KMS-11 (cell line): ENCODE results near the gene NPHP4.

Source experiments
- H2AFZ ChIP-seq: fragments of 200-600 bp; sonication (generic); 2 replicates; pipeline ENCODE4 v1.6.1; 2016; ENCODE audit warnings: antibody characterized with exemption, mixed run types, low read depth
- H3K27ac ChIP-seq: fragments of 200-600 bp; sonication (generic); 2 replicates; pipeline ENCODE4 v1.6.1; 2016; ENCODE audit warnings: mild to moderate bottlenecking, mixed run types
- H3K27me3 ChIP-seq: fragments of 200-600 bp; sonication (generic); 2 replicates; pipeline ENCODE4 v1.6.1; 2017; ENCODE audit warnings: mild to moderate bottlenecking, low read depth, mixed run types, moderate library complexity; ENCODE audit not compliant: insufficient read depth
- H3K36me3 ChIP-seq: fragments of 200-600 bp; sonication (generic); 2 replicates; pipeline ENCODE4 v1.6.1; 2017; ENCODE audit warnings: mild to moderate bottlenecking, mixed run types; ENCODE audit not compliant: insufficient read depth
- H3K4me1 ChIP-seq: fragments of 200-600 bp; sonication (generic); 2 replicates; pipeline ENCODE4 v1.6.1; 2016; ENCODE audit warnings: mild to moderate bottlenecking, low read depth, mixed run types; ENCODE audit not compliant: poor library complexity, severe bottlenecking
- H3K4me2 ChIP-seq: fragments of 200-600 bp; sonication (generic); 2 replicates; pipeline ENCODE4 v1.7.0; 2016; ENCODE audit warnings: mild to moderate bottlenecking, mixed run types
- H3K4me3 ChIP-seq: fragments of 200-600 bp; sonication (generic); IDR thresholded peaks from 2 replicates; pipeline ENCODE4 v1.6.1; 2017; ENCODE audit warnings: low read depth, low read length, mixed read lengths; ENCODE audit not compliant: insufficient read depth
- H3K79me2 ChIP-seq: fragments of 200-600 bp; sonication (generic); 2 replicates; pipeline ENCODE4 v1.6.1; 2016; ENCODE audit warnings: low read depth, mixed run types; ENCODE audit not compliant: insufficient read depth
- H3K9ac ChIP-seq: fragments of 200-600 bp; sonication (generic); 2 replicates; pipeline ENCODE4 v1.6.1; 2016; ENCODE audit warnings: mild to moderate bottlenecking, mixed run types
- H4K20me1 ChIP-seq: fragments of 200-600 bp; sonication (generic); 2 replicates; pipeline ENCODE4 v1.6.1; 2016; ENCODE audit warnings: mild to moderate bottlenecking, mixed run types; ENCODE audit not compliant: insufficient read depth
- TF ChIP-seq, protein P1 (sequence below): fragments of 200-600 bp; sonication (generic); conservative IDR thresholded peaks from 2 replicates; pipeline ENCODE4 v1.6.1; 2017; ENCODE audit warnings: low read depth, mild to moderate bottlenecking, antibody characterized with exemption, low read length, moderate library complexity, mixed read lengths

Gene NPHP4

DNA sequence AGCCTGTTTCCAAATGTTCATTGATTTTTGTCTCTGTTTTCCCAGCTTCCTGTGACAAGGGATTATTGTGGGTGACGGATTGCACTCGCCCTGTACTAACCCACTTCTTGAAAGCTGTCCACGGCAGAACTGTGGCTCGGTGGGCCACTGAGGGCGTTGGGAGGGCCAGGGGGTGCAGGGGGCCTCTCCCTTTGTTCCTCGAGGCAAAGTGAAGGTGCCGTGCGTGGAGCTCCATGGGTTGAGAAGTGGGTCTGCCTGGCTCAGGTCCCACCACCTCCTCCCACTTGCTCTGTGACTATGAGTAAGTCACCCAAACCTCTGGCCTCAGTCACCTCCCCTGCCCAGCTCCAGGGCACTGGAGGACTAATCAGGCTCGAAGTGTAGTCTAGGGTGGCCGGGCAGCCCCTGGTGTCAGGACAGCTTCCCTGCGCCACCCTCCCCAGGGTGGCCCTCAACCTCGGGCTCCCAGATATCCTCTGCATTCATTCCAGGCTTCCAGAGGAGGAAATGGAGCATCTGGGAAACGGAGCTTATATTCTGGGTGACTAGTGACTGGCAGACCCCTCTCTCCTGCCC lies 148.6 kb downstream of the NPHP4 start:
- Histone ChIP-seq H2AFZ (no peak overlapping the region), H3K4me1 (no peaks in the 10 kb centered on the region), H3K4me3 (no peak overlapping the region), H3K9ac (no peak overlapping the region), H3K36me3 (no peaks in the 10 kb centered on the region), H3K4me2 (no peak overlapping the region), H4K20me1 (no peaks in the 10 kb centered on the region), H3K79me2 (no peaks in the 10 kb centered on the region), H3K27me3 (peaks cover 71% of the 10 kb centered on the region), H3K27ac (no peak overlapping the region)
- TF ChIP-seq, protein P1, sequence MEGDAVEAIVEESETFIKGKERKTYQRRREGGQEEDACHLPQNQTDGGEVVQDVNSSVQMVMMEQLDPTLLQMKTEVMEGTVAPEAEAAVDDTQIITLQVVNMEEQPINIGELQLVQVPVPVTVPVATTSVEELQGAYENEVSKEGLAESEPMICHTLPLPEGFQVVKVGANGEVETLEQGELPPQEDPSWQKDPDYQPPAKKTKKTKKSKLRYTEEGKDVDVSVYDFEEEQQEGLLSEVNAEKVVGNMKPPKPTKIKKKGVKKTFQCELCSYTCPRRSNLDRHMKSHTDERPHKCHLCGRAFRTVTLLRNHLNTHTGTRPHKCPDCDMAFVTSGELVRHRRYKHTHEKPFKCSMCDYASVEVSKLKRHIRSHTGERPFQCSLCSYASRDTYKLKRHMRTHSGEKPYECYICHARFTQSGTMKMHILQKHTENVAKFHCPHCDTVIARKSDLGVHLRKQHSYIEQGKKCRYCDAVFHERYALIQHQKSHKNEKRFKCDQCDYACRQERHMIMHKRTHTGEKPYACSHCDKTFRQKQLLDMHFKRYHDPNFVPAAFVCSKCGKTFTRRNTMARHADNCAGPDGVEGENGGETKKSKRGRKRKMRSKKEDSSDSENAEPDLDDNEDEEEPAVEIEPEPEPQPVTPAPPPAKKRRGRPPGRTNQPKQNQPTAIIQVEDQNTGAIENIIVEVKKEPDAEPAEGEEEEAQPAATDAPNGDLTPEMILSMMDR: no peak

DNA sequence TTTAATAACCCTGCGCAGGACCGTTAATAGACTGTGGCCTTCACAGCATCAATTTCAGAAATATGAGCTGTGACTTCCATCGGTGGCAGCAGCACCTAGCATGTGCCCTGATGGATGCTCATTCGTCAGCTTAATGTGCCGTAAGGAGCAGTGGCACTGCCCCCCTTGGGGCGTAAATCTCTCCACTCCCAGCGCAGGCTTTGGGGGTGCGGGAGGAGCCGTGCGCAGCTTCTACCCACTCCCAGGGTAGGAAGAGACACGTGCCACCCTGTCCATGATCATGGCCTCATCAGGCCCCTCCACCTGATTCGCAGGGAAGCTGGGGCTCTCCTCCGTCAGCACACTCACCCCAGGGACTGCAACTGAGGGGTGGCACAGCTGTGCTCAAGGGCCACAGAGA lies 149.5 kb downstream of the NPHP4 start:
- Histone ChIP-seq H3K4me2 (no peak overlapping the region), H3K27ac (no peak overlapping the region), H4K20me1 (no peaks in the 10 kb centered on the region), H3K4me3 (no peak overlapping the region), H3K27me3 (peaks cover 79% of the 10 kb centered on the region), H3K36me3 (no peaks in the 10 kb centered on the region), H3K9ac (no peak overlapping the region), H2AFZ (no peak overlapping the region), H3K79me2 (no peaks in the 10 kb centered on the region), H3K4me1 (no peaks in the 10 kb centered on the region)
- TF ChIP-seq, protein P1: no peak

DNA sequence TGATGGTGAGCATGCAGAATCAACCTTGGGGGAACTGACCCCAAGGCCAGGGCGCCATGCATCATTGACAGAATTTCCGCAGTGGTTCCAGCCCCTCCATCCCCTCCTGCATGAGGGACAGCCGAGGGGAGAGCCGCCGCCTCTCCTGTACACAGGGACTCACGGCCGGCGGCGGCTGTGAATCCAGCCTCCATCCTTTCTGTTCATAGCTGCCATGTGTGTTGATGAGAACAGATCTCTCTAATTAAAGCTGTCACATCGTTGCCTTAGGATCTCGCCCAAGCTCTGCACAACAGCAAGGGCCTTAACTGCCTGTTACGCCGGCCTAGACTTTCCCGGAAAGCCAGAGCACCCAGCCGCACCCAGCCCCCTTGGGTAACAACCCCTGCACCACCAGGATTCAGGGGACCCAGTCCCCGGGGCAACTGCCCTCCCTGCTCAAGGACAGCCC lies 151.6 kb downstream of the NPHP4 start:
- TF ChIP-seq, protein P1: no peak
- peaks cover 94% of the 10 kb centered on the region for H3K27me3 ChIP-seq

DNA sequence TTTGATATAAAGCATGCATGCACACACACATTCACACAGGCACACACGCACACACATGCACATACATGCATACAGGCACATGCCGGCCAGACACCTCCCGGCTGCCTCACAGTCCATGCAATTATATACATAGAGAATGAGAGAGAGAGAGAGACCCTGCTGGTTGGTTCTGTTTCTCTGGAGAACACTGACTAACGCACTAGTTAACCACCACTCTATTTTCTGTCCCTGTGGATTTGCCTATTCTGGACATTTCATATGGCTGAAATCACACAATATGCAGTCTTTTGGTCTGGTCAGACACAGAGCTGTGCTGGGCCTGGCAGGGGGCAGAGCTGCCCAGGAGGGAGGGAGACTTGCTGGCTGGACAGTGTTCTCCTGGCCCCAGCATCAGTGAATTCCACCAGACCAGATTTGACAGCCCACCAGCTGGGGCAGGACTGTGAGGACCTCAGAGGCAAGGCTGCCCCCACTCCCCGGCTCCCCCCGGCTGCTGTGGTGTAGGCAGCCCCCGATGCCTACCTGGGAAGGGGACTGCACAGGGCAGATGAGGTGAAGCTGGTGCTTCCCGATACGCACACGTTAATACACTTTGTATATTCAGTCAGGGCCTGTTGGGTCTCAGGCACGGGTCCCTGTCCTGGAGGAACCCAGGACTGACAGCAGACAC lies 152.2 kb downstream of the NPHP4 start:
- Histone ChIP-seq H3K9ac (no peak overlapping the region), H3K27me3 (peaks cover 95% of the 10 kb centered on the region), H2AFZ (no peak overlapping the region), H3K27ac (no peak overlapping the region), H3K79me2 (no peaks in the 10 kb centered on the region), H3K4me3 (no peak overlapping the region), H3K4me2 (no peak overlapping the region), H4K20me1 (no peaks in the 10 kb centered on the region), H3K36me3 (no peaks in the 10 kb centered on the region), H3K4me1 (no peaks in the 10 kb centered on the region)
- TF ChIP-seq, protein P1: no peak

More for the DNA sequence above, 151.6 kb downstream of the NPHP4 start:
- no peaks in the 10 kb centered on the region for H4K20me1 ChIP-seq
- no peak overlapping the region for H3K27ac ChIP-seq
- H2AFZ ChIP-seq: no peak overlapping the region
- no peak overlapping the region for H3K4me2 ChIP-seq
- H3K36me3 ChIP-seq: no peaks in the 10 kb centered on the region
- H3K79me2 ChIP-seq: no peaks in the 10 kb centered on the region
- H3K9ac ChIP-seq: no peak overlapping the region
- H3K4me3 ChIP-seq: no peak overlapping the region
- no peaks in the 10 kb centered on the region for H3K4me1 ChIP-seq
